Muscle of back (tissue), 11 donors: ENCODE results near the gene EML5. TPM values are rescaled to one million over a fixed set of nuclear protein-coding genes. Genes with fewer than 3 reads are reported as not detected.

ENCODE experiments used
- DNase-seq, 3 donors: peaks; one replicate each; pipeline versions ENCODE4 v3.0.0 to v3.0.0-alpha.2; 2013
- polyA plus RNA-seq, 10 donors: library from polyadenylated mRNA; unstranded; fragments of 120-200 nt; gene quantifications; one replicate each; pipeline ENCODE4 v1.2.1, GENCODE V29; 2013; ENCODE audit not compliant: insufficient read length in 10 of 10

EML5 gene
- polyA plus RNA-seq, 10 donors: 0.71 to 1.7 (median 1.3) TPM

- no peak for DNase-seq
Measured at GRCh38 chr14:88617479-88617878, 175.3 kb downstream of the EML5 start.

GRCh38 chr14:88616697-88617096 lies 176.1 kb downstream of the EML5 start:
- DNase-seq: no peak

GRCh38 chr14:88614218-88614907 lies 178.4 kb downstream of the EML5 start:
- DNase-seq: peak in 2 of 3 donors; percentile 37 to 54

GRCh38 chr14:88613552-88614010 lies 179.2 kb downstream of the EML5 start:
- no peak for DNase-seq

- DNase-seq: no peak
Measured at GRCh38 chr14:88612981-88613380, 179.8 kb downstream of the EML5 start.

- no peak for DNase-seq
Measured at GRCh38 chr14:88611878-88612277, 180.9 kb downstream of the EML5 start.

GRCh38 chr14:88607829-88608228 lies 184.9 kb downstream of the EML5 start:
- DNase-seq: no peak

- DNase-seq: no peak
Measured at GRCh38 chr14:88605594-88605993, 187.2 kb downstream of the EML5 start.

GRCh38 chr14:88604212-88604611 lies 188.5 kb downstream of the EML5 start:
- no peak for DNase-seq

GRCh38 chr14:88599761-88600439 lies 192.9 kb downstream of the EML5 start:
- DNase-seq: no peak

- no peak for DNase-seq
Measured at GRCh38 chr14:88599326-88599725, 193.4 kb downstream of the EML5 start.

- no peak for DNase-seq
Measured at GRCh38 chr14:88598097-88598675, 194.6 kb downstream of the EML5 start.

- DNase-seq: no peak
Measured at GRCh38 chr14:88597601-88598000, 195.2 kb downstream of the EML5 start.

GRCh38 chr14:88597038-88597437 lies 195.7 kb downstream of the EML5 start:
- DNase-seq: no peak

GRCh38 chr14:88592031-88592430 lies 200.7 kb downstream of the EML5 start:
- DNase-seq: no peak

GRCh38 chr14:88590173-88590572 lies 202.6 kb downstream of the EML5 start:
- no peak for DNase-seq

GRCh38 chr14:88588081-88588480 lies 204.7 kb downstream of the EML5 start:
- no peak for DNase-seq

GRCh38 chr14:88584451-88584850 lies 208.3 kb downstream of the EML5 start:
- no peak for DNase-seq

GRCh38 chr14:88576222-88576621 lies 216.5 kb downstream of the EML5 start:
- DNase-seq: no peak

GRCh38 chr14:88572117-88572516 lies 220.6 kb downstream of the EML5 start:
- no peak for DNase-seq

GRCh38 chr14:88568196-88568595 lies 224.6 kb downstream of the EML5 start:
- DNase-seq: no peak

- DNase-seq: no peak
Measured at GRCh38 chr14:88565427-88565826, 227.3 kb downstream of the EML5 start.

GRCh38 chr14:88563845-88564244 lies 228.9 kb downstream of the EML5 start:
- DNase-seq: no peak
